ENCODE measurements around the gene L3MBTL3.

DNA sequence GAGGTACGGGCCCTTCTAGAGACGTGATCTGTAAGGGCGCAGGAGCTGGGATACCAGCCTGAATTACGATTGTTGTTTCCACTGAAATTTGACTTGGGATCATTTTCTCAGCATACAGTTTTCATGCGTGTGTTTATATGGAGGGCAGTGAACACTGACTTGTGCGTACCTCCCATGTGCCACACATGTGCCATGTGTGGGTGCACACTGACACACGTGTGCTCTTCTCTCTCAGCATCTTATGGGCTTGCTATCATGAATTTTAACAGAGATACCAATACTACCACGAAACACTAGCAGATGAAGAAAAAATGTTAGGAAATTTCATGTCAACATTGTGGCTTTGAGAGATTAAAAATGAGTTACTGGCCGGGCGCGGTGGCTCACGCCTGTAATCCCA lies 39.1 kb downstream of the L3MBTL3 start:
- TF ChIP-seq ZFX (IDR thresholded peaks at IDR 0.05; ENCODE audit: borderline replicate concordance): no peak
- TF ChIP-seq, protein P1, sequence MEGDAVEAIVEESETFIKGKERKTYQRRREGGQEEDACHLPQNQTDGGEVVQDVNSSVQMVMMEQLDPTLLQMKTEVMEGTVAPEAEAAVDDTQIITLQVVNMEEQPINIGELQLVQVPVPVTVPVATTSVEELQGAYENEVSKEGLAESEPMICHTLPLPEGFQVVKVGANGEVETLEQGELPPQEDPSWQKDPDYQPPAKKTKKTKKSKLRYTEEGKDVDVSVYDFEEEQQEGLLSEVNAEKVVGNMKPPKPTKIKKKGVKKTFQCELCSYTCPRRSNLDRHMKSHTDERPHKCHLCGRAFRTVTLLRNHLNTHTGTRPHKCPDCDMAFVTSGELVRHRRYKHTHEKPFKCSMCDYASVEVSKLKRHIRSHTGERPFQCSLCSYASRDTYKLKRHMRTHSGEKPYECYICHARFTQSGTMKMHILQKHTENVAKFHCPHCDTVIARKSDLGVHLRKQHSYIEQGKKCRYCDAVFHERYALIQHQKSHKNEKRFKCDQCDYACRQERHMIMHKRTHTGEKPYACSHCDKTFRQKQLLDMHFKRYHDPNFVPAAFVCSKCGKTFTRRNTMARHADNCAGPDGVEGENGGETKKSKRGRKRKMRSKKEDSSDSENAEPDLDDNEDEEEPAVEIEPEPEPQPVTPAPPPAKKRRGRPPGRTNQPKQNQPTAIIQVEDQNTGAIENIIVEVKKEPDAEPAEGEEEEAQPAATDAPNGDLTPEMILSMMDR (IDR thresholded peaks at IDR 0.05): no peak

All from 22Rv1 (cell line).